ENCODE measurements around the gene RCBTB2.

The RCBTB2 gene

DNA sequence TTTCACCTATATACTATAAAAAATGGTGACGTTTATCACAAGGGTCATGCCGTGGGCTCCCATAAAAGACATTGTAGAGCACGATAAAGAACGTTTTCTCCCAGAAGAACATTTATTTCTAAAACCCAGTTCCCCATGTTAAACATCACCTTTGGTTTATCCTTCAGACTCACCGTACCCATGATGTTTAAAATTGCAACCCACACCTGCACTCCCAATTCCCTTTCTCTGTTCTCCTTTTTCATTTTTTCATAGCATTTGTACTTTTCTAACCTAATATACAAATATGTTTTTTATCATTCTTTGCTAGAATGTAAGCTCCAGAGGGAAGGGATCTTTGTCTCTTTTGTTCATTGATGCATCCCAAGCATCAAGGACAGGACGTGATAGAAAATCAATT is 2.0 kb downstream of the RCBTB2 start:
- no peak for DNase-seq (ENCODE audit: low read depth)

DNA sequence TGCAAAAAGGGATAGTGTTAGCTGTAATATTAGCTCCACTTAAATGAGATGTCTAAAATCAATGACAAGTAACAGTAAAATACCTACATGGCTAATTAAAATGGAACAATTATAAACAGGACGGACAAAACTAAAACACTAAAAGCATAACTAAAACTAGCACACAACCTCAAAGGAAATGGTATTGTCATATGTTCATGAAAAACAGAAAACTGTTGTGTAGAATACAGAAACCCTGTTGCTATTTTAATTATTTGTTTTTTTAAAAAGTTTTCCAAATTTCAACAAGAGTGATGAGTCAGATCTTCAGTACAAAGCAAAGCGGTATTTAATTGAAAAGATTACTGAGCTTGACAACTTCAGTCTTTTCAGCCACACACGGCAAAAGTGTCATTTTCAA is 4.2 kb downstream of the RCBTB2 start:
- DNase-seq (ENCODE audit: low read depth) = no peak

DNA sequence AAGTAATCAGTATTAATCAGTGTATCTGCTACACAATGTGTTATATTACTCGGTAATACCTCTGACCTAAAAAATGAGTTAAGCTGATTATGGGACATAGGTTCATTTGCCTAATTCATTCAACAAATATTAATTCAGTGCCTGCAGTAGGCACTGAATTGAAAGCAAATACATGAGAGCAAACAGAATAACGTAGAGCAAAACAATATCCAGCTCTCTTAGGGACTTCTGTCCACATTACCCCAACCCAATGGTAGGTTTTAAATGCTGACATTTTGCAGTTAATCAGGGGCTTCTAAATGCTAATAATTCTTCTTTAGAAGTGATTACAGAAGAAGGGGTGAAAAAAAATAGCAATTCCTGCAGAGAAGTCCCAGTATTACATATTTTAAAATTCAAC is 4.9 kb downstream of the RCBTB2 start:
- no peak for DNase-seq (ENCODE audit: low read depth)

DNA sequence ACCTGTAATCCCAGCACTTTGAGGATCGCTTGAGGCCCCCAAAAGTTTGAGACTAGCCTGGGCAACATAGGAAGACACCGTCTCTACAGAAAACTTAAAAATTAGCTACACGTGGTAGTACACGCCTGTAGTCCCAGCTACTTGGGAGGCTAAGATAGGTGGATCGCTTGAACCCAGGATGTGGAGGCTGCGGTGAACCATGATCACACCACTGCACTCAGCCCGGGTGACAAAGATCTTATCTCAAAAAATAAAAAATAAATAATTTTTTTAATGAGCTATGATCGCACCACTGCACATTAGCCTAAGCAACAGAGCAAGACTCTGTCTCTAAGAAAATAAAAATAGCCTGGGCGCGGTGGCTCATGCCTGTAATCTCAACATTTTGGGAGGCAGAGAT is 6.6 kb downstream of the RCBTB2 start:
- no peak for DNase-seq (ENCODE audit: low read depth)

DNA sequence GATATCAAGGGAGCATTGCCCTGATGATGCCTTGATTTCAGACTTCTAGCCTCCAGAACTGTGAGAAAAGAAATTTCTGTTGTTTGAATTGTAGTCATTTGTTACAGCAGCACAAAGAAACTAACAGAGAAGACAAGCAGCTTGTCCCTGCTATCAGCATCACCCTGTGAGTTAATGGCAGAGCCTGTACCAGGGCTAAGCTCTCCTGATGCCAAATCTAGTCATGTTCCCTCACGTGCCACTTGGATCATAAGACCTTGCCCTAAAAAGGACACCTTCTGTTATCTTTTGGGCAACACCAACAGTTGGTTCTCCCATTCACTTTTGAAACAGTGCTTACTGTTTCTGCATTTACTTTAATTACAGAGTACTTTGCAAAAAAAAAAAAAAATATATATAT is 14.8 kb downstream of the RCBTB2 start:
- no peak for DNase-seq (ENCODE audit: low read depth)

DNA sequence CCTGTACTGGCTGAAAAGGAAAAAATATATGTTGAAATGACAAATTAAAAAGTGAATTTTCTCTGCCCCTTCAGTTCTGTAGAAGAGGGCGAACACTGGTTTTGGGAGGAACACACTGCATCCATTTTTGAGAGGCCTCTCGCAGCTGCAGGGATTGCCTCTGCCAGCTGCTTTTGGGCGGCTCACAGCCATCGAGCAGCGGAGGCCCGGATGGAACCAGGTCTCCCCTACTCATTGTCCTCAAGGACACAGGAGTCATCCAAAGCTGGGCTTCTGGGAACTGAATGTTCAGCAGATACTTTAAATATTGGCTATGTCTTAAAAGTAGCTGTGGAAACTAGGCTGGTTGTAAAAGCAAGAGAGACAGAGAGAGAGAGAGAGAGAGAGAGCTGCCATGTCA is 17.1 kb downstream of the RCBTB2 start:
- no peak for DNase-seq (ENCODE audit: low read depth)

DNA sequence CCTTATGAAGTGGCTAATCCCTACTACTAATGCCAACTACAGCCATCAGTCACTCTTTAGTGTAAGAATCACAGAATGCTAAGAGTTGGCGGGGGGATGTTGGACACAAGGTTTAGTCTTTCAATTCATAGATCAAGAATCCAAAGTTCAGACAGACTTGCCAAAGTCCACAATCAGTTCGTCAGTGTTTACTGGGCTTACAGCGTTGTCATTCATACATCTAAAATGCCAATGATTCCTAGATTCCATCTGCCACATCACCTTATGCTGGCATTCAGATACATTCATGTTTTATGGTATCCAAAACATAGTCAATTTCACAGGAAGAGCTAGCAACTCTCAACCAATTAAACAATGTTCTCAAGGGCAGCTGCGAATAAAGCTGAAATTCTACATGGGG is 18.1 kb downstream of the RCBTB2 start:
- DNase-seq (ENCODE audit: low read depth) = no peak

DNA sequence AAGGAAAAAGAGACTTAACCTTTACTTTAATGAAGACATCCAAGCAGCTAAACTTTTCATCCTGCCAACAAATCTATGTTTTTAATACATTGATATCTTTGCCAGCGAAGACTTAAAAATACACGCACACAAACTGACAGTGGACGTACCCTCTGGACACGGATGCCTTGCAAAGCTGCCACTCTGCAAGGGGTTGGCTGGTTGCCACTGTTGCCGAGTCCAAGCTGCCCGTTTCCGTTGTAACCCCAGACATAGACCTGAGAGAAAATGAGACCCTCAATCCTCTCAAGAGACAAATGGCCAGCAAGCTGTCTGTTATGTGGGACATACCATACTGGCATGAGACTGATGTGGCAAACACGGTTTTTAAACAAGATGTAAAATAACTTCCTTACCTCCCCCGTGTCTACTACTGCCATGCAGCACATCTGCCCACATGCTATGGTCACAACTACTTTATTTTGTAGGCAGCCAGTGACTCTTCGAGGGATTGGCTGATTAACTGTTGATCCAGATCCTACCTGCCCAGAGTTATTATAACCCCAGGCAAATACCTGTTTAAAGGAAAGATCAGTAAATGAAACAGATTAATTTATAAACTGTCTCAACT is 21.2 kb downstream of the RCBTB2 start:
- no peak for DNase-seq (ENCODE audit: low read depth)

DNA sequence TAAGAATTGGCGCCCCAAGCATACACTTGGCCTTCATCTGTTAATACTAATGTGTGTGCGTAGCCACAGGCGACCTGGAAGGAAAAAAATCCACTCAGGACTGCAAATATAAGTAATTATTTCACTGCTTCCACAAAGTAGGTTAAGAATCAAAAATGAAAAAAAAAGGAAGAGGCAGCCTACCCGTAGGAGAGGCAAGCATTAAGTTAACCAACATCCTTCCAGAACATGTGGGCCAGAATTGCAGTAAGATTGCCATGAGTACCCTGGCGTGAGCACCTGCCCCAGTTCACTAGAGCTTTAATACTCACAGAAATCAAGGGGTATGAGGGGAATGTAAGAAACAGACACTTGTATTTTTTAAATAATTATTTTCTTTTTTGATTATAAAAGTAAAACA is 22.2 kb downstream of the RCBTB2 start:
- DNase-seq (ENCODE audit: low read depth) = no peak

DNA sequence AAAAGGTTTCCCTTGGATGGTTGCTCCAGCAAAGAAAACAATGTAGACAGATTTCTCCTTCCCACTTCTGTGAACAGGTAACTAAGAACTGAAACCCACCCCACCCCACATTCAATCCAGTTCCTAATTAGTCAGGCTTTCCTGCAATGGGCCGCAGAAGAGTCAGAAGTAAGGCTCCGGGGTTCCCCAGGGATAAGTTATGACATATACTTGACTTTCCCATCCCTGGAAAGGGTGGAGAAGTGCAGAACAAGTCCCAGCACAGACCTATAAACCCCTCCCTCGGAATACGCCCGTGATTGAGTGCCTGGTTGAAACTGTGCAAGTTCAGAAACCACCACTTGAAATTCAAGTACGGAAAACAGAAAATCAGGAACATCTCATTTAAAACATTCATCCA is 24.9 kb downstream of the RCBTB2 start:
- DNase-seq (ENCODE audit: low read depth) = no peak

DNA sequence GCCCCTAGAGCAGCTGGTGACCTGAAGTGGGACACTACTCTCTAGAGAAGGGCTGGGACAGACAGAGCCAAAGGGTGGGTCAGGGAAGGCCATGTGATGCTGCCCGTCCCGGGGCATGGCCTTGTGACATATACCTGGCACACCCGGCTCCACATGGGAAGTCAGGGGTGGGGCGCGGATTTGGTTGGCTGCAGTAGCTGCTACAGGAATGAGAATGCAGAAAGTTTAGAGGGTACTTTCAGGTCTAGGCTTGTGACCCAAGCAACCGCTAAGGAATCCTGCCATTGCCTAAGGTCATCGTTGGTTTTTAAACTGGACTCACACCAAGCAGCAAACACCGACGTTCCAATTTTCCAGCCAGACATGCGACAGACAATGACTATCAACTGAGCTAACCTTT is 25.9 kb downstream of the RCBTB2 start:
- no peak for DNase-seq (ENCODE audit: low read depth)

DNA sequence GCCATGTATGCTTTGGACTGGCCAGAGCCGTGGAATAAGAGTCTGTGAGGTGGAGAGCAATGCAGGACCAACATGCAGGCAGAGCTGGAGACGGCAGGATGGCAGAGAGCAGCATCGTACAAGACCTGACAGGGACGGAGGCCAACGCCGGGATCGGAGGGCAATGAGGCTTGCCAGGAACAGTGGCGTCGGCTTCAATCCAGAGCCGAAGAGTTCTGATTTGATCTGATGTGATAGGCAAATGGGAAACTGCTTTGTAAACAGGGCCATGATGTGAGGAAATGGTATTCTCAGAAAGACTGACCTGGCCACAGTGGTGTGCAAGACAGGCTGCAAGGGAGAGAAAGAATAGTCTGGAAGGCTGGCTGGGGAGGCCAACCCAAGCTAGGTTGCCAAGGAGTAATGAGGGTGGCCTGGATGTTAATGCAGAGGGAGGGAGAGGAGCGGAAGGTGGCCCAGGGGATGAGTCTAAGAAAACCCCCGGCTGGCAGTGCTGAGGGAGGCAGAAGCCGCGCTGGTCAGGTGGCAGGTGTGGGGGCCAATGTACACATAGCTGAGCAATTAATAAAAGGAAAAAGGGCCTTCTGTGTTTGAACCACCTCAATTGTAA is 26.7 kb downstream of the RCBTB2 start:
- no peak for DNase-seq (ENCODE audit: low read depth)

DNA sequence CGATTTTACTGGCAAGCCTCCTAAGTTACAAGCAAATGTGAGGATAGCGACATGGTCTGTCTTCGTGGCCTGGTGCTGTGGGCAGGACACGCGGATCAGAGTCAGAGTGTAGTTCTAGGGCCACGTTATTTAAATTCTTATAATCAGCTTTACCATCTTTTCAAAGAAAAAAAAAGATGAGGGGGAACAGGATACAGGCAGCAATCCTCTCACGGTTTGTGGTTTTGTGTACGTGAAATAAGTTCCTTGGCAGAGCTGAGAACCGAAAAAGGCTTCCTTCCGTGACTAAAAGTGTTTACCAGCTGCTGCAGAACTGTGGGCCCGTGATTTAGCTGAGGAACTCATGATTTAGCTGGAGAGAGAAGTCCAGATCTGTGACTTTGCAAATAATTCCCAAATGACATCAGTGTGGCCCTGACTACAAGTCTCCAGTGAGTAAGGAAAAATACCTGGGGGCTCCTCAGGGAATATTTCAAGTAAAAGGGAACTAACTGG is 27.2 kb downstream of the RCBTB2 start:
- peak; percentile 98 for DNase-seq (ENCODE audit: low read depth)

DNA sequence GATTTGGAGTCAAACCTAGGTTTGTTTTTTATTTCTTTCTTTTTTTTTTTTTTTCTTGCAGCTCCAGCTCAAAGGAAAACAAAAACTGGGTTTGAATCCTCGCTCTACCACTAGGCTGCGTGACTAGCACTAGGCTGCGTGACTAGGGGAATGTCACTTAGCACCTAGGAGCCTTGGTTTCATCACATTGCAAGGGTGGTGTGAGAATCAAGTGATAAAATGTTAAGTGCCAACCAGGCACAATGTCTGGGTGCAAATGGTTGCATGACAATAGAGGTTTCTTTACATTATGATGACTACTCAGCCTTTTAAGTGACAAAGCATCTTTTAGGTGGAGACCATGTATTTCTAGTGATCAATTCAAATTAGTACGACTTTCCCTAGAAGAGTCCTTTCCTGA is 27.9 kb downstream of the RCBTB2 start:
- DNase-seq (ENCODE audit: low read depth) = no peak

DNA sequence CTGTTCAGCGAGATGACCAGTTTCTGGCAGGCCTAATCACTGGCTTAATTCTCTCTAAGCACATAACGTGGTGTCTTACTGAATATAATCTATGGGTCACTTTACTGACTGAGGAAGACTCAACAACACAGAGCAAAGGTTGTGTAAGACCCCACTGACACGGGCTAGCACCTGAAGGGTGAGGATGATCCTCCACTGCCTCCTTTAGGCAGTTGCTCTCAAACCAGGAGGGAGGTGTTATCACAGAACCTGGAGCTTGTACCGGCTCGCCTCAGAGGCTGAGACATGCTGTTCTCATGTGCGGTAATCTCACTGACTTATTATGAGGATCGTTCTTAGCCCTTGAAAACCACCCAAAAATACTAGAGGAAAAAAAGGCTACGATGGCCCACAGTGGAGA is 28.3 kb downstream of the RCBTB2 start:
- DNase-seq (ENCODE audit: low read depth) = no peak

DNA sequence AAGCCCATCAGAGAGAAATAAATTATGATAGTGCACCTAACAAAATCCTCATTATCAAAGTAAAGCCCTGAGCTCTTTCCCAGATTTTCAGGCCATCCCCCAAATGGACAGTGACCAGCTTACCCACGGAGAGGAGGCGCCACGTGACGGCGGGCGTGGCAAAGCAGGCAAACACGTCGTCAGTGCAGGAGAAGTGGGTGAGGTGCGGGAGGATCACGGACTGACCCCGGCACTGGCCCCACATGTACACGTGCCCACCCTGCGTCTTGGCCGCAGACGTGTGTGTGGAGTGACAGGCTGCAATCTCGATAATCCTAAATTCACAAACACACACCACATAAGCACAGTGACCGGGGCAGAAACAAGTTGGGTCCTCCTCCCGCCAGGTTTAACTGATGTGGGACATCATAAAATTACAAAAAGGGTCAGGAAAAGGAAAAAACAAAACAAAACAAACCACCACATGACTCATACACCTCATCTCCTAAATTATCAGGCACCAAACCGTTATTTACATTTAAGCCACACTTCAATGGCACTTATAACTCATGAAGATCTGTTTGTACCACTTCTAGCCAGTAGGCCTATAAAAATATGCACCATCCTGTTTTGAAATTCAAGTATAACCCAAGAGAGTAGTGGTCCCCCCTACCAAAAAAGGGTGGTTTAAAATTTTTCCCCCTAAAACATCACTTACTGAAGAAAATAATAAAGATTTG is 30.1 kb downstream of the RCBTB2 start:
- DNase-seq (ENCODE audit: low read depth) = no peak

DNA sequence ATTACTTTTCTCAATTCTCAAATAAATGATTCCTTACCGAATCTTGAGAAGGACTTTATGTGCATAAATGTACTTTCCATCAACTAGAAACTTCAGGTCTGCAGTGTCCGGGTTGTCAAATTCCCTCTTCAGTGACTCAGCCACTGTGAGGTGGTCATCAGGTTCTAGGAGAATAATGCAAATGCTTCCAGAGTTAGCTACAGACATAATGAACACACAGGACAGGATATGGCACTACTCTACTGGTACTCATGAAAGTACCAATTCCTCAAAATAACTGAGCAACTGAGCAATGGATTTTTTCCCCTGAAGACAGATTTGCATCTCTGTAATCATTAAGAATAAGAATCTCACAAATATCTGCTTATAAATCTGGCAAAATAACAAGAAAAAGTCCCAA is 31.2 kb downstream of the RCBTB2 start:
- DNase-seq (ENCODE audit: low read depth) = no peak

DNA sequence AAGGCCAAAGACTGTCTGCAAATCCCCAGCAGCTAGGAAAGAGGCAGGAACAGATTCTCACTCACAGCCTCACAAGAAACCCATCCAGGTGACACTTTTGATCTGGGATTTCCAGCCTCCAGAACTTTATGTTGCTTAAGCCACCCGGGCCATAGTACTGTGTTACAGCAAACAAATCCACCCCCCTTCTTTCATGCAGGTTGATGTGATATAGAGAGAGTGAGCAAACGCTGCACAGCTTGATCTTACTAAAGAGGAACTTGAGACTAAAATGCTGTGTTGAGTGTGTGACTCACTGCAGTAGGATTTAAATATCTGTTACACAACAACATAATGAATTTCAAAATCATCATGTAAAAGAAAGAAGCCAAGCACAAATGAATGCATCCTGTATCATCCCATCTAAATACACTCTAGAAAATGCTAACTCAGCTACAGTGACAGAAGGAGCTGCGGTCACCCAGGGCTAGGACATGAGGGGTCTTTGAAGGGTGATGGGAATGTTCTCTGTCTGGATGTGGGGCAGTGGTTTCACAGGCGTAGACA is 32.2 kb downstream of the RCBTB2 start:
- DNase-seq (ENCODE audit: low read depth) = peak; percentile 89

DNA sequence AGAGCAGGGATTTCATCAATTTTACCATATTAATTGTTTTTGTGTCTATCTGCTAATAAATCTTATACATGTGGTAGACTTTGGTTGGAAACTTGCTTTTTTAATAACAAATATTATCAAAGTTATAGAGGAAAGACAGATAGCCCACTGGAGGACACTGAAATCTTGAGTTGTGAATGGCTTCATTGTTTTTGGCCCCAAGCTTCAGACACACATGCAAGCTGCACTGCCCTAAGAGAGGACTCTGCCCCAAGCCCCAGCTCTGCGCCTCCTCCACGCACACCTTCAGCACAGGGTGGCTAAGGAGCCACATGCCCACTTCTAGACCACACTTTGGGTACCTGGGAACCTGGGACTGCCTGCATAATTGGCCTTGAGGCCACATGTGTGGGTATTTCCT is 35.2 kb downstream of the RCBTB2 start:
- no peak for DNase-seq (ENCODE audit: low read depth)

DNA sequence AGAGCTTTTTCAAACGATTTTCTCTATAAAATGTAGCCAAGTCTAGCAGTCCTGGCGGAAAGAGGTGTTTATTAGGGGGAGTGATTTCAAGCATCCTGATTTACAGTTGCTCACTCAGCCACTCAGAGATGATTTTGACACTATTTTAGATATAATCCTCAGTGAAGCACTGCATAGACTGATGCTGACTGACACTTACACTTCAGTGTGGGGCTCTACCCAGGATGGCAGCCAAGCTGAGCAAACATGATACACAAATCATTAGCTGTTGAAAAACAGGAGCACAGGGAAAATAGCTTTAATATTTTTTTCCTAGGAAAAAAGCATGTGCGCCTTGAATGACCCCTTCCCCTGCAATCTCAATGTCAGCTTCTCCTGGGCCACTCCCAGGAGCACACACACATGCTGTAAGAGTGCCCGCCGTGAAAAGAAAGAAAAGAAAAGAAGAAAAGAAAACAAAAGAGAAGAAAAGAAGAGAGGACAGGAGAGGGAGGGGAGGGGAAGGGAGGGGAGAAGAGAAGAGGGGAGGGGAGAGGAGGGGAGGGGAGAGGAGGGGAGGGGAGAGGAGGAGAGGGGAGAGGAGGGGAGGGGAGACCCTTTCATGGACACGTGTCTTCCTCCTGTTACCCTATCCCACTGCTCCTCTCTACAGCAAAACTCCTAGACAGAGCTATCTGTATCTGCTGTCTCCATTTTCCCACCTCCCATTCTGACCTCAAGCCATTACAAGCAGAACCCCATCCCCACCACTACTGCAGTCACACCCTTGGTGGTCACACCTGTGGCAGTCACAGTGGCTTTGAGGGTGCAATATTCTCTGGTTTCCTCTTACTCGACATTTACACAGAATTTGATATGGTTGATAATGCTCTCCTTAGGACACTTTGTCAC is 36.4 kb downstream of the RCBTB2 start:
- DNase-seq (ENCODE audit: low read depth) = no peak

DNA sequence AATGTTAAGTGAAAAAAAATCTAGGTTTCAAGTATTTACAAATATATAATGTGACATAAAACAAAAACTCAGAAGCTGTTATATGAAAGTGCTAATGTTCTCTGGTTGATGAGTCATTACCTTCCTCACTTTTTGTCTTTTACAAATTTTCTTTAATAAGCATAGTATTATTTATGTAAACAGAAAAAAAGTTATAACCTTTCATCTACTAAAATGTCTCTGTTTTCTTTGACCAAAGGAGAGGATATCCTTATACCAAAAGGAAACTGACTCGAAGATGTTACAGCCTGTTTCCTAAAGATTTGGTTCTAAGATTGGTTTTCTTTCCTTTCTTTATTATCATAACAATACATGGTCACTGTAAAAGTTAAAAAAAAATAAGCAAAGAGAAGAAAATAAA is 38.0 kb downstream of the RCBTB2 start:
- no peak for DNase-seq (ENCODE audit: low read depth)

DNA sequence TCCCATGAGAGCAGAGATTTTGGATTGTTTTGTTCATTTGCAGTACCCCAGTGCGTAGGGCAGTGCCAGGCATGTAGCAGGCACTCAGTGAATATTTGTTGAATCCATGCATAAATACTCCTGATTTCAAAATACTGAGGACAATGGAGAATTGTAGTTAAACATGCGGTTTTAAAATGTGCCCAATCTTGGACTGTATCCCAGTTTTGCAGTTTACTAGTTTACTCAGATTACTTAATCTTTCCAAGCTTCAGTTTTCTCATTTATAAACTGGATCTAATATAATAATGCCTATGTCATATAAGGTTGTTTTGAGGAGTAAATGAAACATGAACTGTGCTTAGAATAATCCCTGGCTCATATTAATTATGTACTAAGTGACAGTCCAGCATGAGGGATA is 39.0 kb downstream of the RCBTB2 start:
- DNase-seq (ENCODE audit: low read depth) = no peak
